ENCODE data around the gene PTPRN2.

GRCh38 chr7:158499082-158499455 lies 88.6 kb downstream of the PTPRN2 start:
- no peak for TF ChIP-seq CTCF (conservative IDR thresholded peaks at IDR 0.05; ENCODE audit: low read length)
- TF ChIP-seq EZH2phosphoT487 (IDR thresholded peaks at IDR 0.05; ENCODE audit: borderline replicate concordance, low read depth, low read length) = no peak

Data from OCI-LY7 (cell line).